ENCODE results near the gene RALGPS2. TPM values are rescaled to one million over a fixed set of nuclear protein-coding genes. Genes with fewer than 3 reads are reported as not detected.

Gene RALGPS2
- total and polyA plus RNA-seq, 2 experiments from 2014 or later = 8.1 to 31.2 TPM

GRCh38 chr1:178738780-178739179 lies 13.7 kb downstream of the RALGPS2 start:
- no peaks in the 10 kb centered on the region for H3K27me3 Mint-ChIP-seq (ENCODE audit: insufficient read depth, low read depth, poor library complexity)
- H3K4me1 ChIP-seq (ENCODE audit: insufficient read depth) = no peaks in the 10 kb centered on the region
- peaks cover 24% of the 10 kb centered on the region; the same call in 2 of the 3 replicates for H3K36me3 Mint-ChIP-seq (ENCODE audit: low read depth)
- H3K9me2 ChIP-seq (ENCODE audit: insufficient read depth) = no peaks in the 10 kb centered on the region
- H3K4me1 Mint-ChIP-seq = no peaks in the 10 kb centered on the region
- H3K9me3 Mint-ChIP-seq = no peaks in the 10 kb centered on the region
- H3K4me2 ChIP-seq = no peak overlapping the region
- DNase-seq (ENCODE audit: low spot score) (no peak), ATAC-seq (no peak)
- no peaks in the 10 kb centered on the region for H3K27me3 ChIP-seq (ENCODE audit: insufficient read depth)
- H3K27ac Mint-ChIP-seq = no peak overlapping the region
- 0 out of 2 replicates have a peak, but pooled peaks cover 5% of the 10 kb centered on the region for H4K20me1 ChIP-seq (replicated peaks; ENCODE audit: insufficient read depth)
- no peaks in the 10 kb centered on the region for H3F3A ChIP-seq (replicated peaks; ENCODE audit: low read depth)
- H3K79me2 ChIP-seq (replicated peaks; ENCODE audit: insufficient read depth) = peaks cover 14% of the 10 kb centered on the region
- TF ChIP-seq ETS1 (IDR thresholded peaks at IDR 0.05) = no peak
- no peak overlapping the region for H3K4me3 Mint-ChIP-seq
- no peaks in the 10 kb centered on the region for H3K36me3 ChIP-seq (ENCODE audit: insufficient read depth)
- H3K4me3 ChIP-seq = no peak overlapping the region
- H2AFZ ChIP-seq = no peak overlapping the region
- no peak overlapping the region for H3K27ac ChIP-seq (ENCODE audit: low read depth)

- Histone ChIP-seq H3F3A (replicated peaks; ENCODE audit: low read depth) (no peaks in the 10 kb centered on the region), H3K9me2 (ENCODE audit: insufficient read depth) (no peaks in the 10 kb centered on the region), H3K36me3 (ENCODE audit: insufficient read depth) (no peaks in the 10 kb centered on the region), H3K27ac (ENCODE audit: low read depth) (no peak overlapping the region), H2AFZ (no peak overlapping the region), H3K79me2 (replicated peaks; ENCODE audit: insufficient read depth) (peaks cover 14% of the 10 kb centered on the region), H4K20me1 (replicated peaks; ENCODE audit: insufficient read depth) (0 out of 2 replicates have a peak, but pooled peaks cover 5% of the 10 kb centered on the region), H3K4me3 (no peak overlapping the region), H3K4me2 (no peak overlapping the region), H3K27me3 (ENCODE audit: insufficient read depth) (no peaks in the 10 kb centered on the region), H3K4me1 (ENCODE audit: insufficient read depth) (no peaks in the 10 kb centered on the region)
- no peaks in the 10 kb centered on the region for H3K4me1 Mint-ChIP-seq
- no peaks in the 10 kb centered on the region for H3K9me3 Mint-ChIP-seq
- no peak overlapping the region for H3K4me3 Mint-ChIP-seq
- DNase-seq (ENCODE audit: low spot score) (no peak), ATAC-seq (no peak)
- H3K36me3 Mint-ChIP-seq (ENCODE audit: low read depth) = peaks cover 25% of the 10 kb centered on the region; the same call in 2 of the 3 replicates
- TF ChIP-seq EZH2 (IDR thresholded peaks at IDR 0.05; ENCODE audit: low read depth, unreplicated experiment) = no peak
- TF ChIP-seq ETS1 (IDR thresholded peaks at IDR 0.05) = no peak
- TF ChIP-seq JUNB (IDR thresholded peaks at IDR 0.05; ENCODE audit: unreplicated experiment) = no peak
- no peak for TF ChIP-seq CTCF (conservative IDR thresholded peaks at IDR 0.05; ENCODE audit: low read depth in 2 of 2)
- H3K27me3 Mint-ChIP-seq (ENCODE audit: insufficient read depth, low read depth, poor library complexity) = no peaks in the 10 kb centered on the region
- no peak overlapping the region for H3K27ac Mint-ChIP-seq
Observed at GRCh38 chr1:178739285-178740045, 14.4 kb downstream of the RALGPS2 start.

All from GM23338 (cell line).